H1 (cell line): Measurements from ENCODE around the gene LY6G6C. TPM values are rescaled to one million over a fixed set of nuclear protein-coding genes. Genes with fewer than 3 reads are reported as not detected.
A peak's percentile ranks its signal among the peaks of the same experiment; 100 is the strongest.

Experiments used
- CTCF ChIA-PET: fragments of 300-600 bp; sonication (Branson Sonifier 250); formaldehyde crosslinking; loops from one replicate; lab custom pipeline; 2021; ENCODE audit not compliant: partially characterized antibody; lab: Charles Lee
- POLR2A ChIA-PET: fragments of 300-600 bp; sonication (Branson Sonifier 250); formaldehyde crosslinking; loops from one replicate; lab custom pipeline; 2021; ENCODE audit warnings: inconsistent platforms; ENCODE audit not compliant: partially characterized antibody; lab: Charles Lee
- DNase-seq, 2 experiments: peaks; one replicate each; pipeline versions ENCODE4 v3.0.0 to v3.0.0-alpha.2; 2010 to 2022; ENCODE audit warnings: low spot score in 2 of 2, low read depth in 1 of 2, mixed read lengths in 1 of 2
- FAIRE-seq: peaks from 2 replicates; lab custom pipeline; 2011; peaks lifted over from hg19 to GRCh38; lab: Jason Lieb, UNC
- H2AFZ ChIP-seq: 2 replicates; pipeline ENCODE4 v1.8.1; 2012; ENCODE audit warnings: low read length, inconsistent platforms
- H2AK5ac ChIP-seq: 2 replicates; pipeline ENCODE4 v1.6.1; 2013; ENCODE audit warnings: low read depth, low read length
- H2BK120ac ChIP-seq: replicated peaks from 2 replicates; pipeline ENCODE3; 2013; ENCODE audit warnings: low read depth, low read length, inconsistent platforms
- H2BK12ac ChIP-seq: 2 replicates; pipeline ENCODE4 v1.6.1; 2013; ENCODE audit warnings: low read depth, low read length
- H2BK15ac ChIP-seq: 2 replicates; pipeline ENCODE4 v1.6.1; 2013; ENCODE audit warnings: low read length
- H2BK20ac ChIP-seq: 2 replicates; pipeline ENCODE4 v1.6.1; 2013; ENCODE audit warnings: low read length
- H2BK5ac ChIP-seq: 2 replicates; pipeline ENCODE4 v1.6.1; 2013; ENCODE audit warnings: low read depth, low read length
- H3K14ac ChIP-seq: 2 replicates; pipeline ENCODE4 v1.6.1; 2013; ENCODE audit warnings: inconsistent platforms; ENCODE audit not compliant: insufficient read length
- H3K18ac ChIP-seq: 2 replicates; pipeline ENCODE4 v1.6.1; 2013; ENCODE audit warnings: low read length; ENCODE audit errors: extremely low read depth
- H3K23ac ChIP-seq: 2 replicates; pipeline ENCODE4 v1.6.1; 2013; ENCODE audit warnings: inconsistent platforms; ENCODE audit not compliant: insufficient read length
- H3K23me2 ChIP-seq: 2 replicates; pipeline ENCODE4 v1.6.1; 2013; ENCODE audit warnings: low read depth, low read length
- H3K27ac ChIP-seq: 2 replicates; pipeline ENCODE4 v1.6.1; 2011; ENCODE audit warnings: low read depth, low read length, inconsistent platforms
- H3K27me3 ChIP-seq, 4 experiments: replicated peaks in 1 of 4; 1 replicate in 1 of 4; 2 replicates in 3 of 4; pipeline versions ENCODE4 v1.6.1 to v1.8.1; 2011 to 2013; ENCODE audit warnings: low read length in 3 of 4, mild to moderate bottlenecking in 3 of 4, inconsistent platforms in 2 of 4, mixed read lengths in 2 of 4, moderate library complexity in 1 of 4; ENCODE audit not compliant: control insufficient read depth in 3 of 4, insufficient read depth in 3 of 4; ENCODE audit errors: extremely low read depth in 1 of 4
- H3K36me3 ChIP-seq, 4 experiments: 2 replicates each; pipeline versions ENCODE4 v1.6.1 to v1.8.1; 2011 to 2013; ENCODE audit warnings: mild to moderate bottlenecking in 4 of 4, low read length in 3 of 4, moderate library complexity in 2 of 4, control low read depth in 1 of 4, inconsistent platforms in 1 of 4; ENCODE audit not compliant: insufficient read depth in 4 of 4, control insufficient read depth in 2 of 4
- H3K4ac ChIP-seq: replicated peaks from 2 replicates; pipeline ENCODE3; 2013; ENCODE audit warnings: low read length, low read depth, mixed read lengths, inconsistent platforms; ENCODE audit not compliant: insufficient read length
- H3K4me1 ChIP-seq, 4 experiments: replicated peaks in 1 of 4; 1 replicate in 1 of 4; 2 replicates in 3 of 4; pipeline versions ENCODE4 v1.6.1 to v1.8.1; 2011 to 2013; ENCODE audit warnings: low read length in 3 of 4, inconsistent platforms in 2 of 4, mixed read lengths in 1 of 4; ENCODE audit not compliant: insufficient read depth in 4 of 4, control insufficient read depth in 3 of 4
- H3K4me2 ChIP-seq, 2 experiments: 2 replicates each; pipeline versions ENCODE4 v1.6.1 to v1.8.1; 2011 to 2013; ENCODE audit warnings: low read depth in 2 of 2, low read length in 2 of 2, control low read depth in 1 of 2, inconsistent platforms in 1 of 2, mild to moderate bottlenecking in 1 of 2; ENCODE audit not compliant: insufficient read depth in 1 of 2
- H3K4me3 ChIP-seq, 4 experiments: fragments of 200-600, 300-600 bp in 1 of 4; sonication (generic), shearing (Covaris generic), sonication (Bioruptor Twin) in 1 of 4; 2 replicates each; pipeline versions ENCODE4 v1.5.1 to v1.8.1; 2011 to 2016; ENCODE audit warnings: low read length in 4 of 4, low read depth in 3 of 4, control low read depth in 2 of 4, inconsistent platforms in 2 of 4, mild to moderate bottlenecking in 2 of 4, mixed read lengths in 1 of 4, moderate library complexity in 1 of 4; ENCODE audit not compliant: insufficient read depth in 2 of 4; ENCODE audit errors: extremely low read depth in 1 of 4
- H3K56ac ChIP-seq: replicated peaks from 2 replicates; pipeline ENCODE3; 2013; ENCODE audit warnings: low read depth, mild to moderate bottlenecking, mixed read lengths, low read length, inconsistent platforms; ENCODE audit not compliant: insufficient read length
- H3K79me1 ChIP-seq: 2 replicates; pipeline ENCODE4 v1.6.1; 2013; ENCODE audit warnings: low read depth, low read length, control low read depth
- H3K79me2 ChIP-seq, 2 experiments: 2 replicates each; pipeline versions ENCODE4 v1.6.1 to v1.8.1; 2012 to 2013; ENCODE audit warnings: low read length in 2 of 2, mild to moderate bottlenecking in 2 of 2, inconsistent platforms in 1 of 2; ENCODE audit not compliant: insufficient read depth in 2 of 2, control insufficient read depth in 1 of 2
- H3K9ac ChIP-seq, 4 experiments: replicated peaks in 1 of 4; 1 replicate in 1 of 4; 2 replicates in 3 of 4; pipeline versions ENCODE4 v1.6.1 to v1.8.1; 2011 to 2013; ENCODE audit warnings: low read depth in 3 of 4, low read length in 3 of 4, control low read depth in 2 of 4, mild to moderate bottlenecking in 2 of 4, moderate library complexity in 2 of 4, inconsistent platforms in 1 of 4; ENCODE audit errors: extremely low read depth in 1 of 4
- H3K9me3 ChIP-seq, 2 experiments: 2 replicates each; pipeline versions ENCODE4 v1.6.1 to v1.8.1; 2012 to 2013; ENCODE audit warnings: mild to moderate bottlenecking in 2 of 2, moderate library complexity in 2 of 2, control low read depth in 1 of 2, inconsistent platforms in 1 of 2, low read depth in 1 of 2, low read length in 1 of 2, mixed read lengths in 1 of 2; ENCODE audit not compliant: insufficient read depth in 2 of 2
- H4K20me1 ChIP-seq, 2 experiments: replicated peaks in 1 of 2; 2 replicates each; pipeline versions ENCODE3 to v1.8.1; 2011 to 2013; ENCODE audit warnings: inconsistent platforms in 2 of 2, low read length in 2 of 2, mild to moderate bottlenecking in 1 of 2; ENCODE audit not compliant: insufficient read depth in 2 of 2, control insufficient read depth in 1 of 2
- H4K5ac ChIP-seq: 2 replicates; pipeline ENCODE4 v1.6.1; 2013; ENCODE audit warnings: low read length, low read depth, mixed read lengths, inconsistent platforms; ENCODE audit not compliant: insufficient read length
- H4K8ac ChIP-seq: 2 replicates; pipeline ENCODE4 v1.8.0; 2013; ENCODE audit warnings: mild to moderate bottlenecking, moderate library complexity, low read length, inconsistent platforms; ENCODE audit not compliant: insufficient read depth; ENCODE audit errors: extremely low read depth
- H4K91ac ChIP-seq: replicated peaks from 2 replicates; pipeline ENCODE3; 2013; ENCODE audit warnings: low read length, mixed read lengths, inconsistent platforms; ENCODE audit not compliant: insufficient read length
- E2F6 ChIP-seq: IDR thresholded peaks from 2 replicates; pipeline ENCODE4 v1.6.1; 2012; ENCODE audit warnings: inconsistent platforms
- WGBS, 2 experiments: shearing (Covaris generic) in 1 of 2; methylation state at CpG; one replicate each; pipeline versions ENCODE4 v1.1.6 to v1.1.7; 2013 to 2015; ENCODE audit warnings: low lambda C conversion rate in 2 of 2, mixed read lengths in 2 of 2, inconsistent platforms in 1 of 2, low coverage in 1 of 2, missing lambda C conversion rate in 1 of 2; ENCODE audit not compliant: insufficient replicate concordance in 2 of 2, insufficient coverage in 1 of 2, insufficient read length in 1 of 2; ENCODE audit errors: extremely low coverage in 1 of 2, missing lambda C conversion rate in 1 of 2; 5-methylcytosine and 5-hydroxymethylcytosine counted together
- polyA plus RNA-seq, 7 experiments: library from polyadenylated mRNA; depleted of rRNA in 3 of 7; stranded (reverse) in 5 of 7; unstranded in 2 of 7; fragments of >200 nt in 5 of 7; fragments of 200-250 nt in 2 of 7; gene quantifications; 1 replicate in 5 of 7; 2 replicates in 1 of 7; 4 replicates in 1 of 7; pipeline versions ENCODE4 v1.2.1 to v1.2.3, GENCODE V29; 2011 to 2013; ENCODE audit warnings: missing spikeins in 2 of 7, mixed read lengths in 2 of 7
- total RNA-seq: library from RNA; stranded (reverse); fragmentation: NEBNext Ultra II Directional; extraction: Animal tissue kit (Norgen Biotek cat#: 25700); gene quantifications from 2 replicates; pipeline ENCODE4 v1.2.1, GENCODE V29; 2021

The LY6G6C gene
- total and polyA plus RNA-seq, 2 of the 8 experiments (the other 6 are each of a cell fraction or from before 2014, with no cell fraction given): 0.23 TPM; not detected in 1

DNA sequence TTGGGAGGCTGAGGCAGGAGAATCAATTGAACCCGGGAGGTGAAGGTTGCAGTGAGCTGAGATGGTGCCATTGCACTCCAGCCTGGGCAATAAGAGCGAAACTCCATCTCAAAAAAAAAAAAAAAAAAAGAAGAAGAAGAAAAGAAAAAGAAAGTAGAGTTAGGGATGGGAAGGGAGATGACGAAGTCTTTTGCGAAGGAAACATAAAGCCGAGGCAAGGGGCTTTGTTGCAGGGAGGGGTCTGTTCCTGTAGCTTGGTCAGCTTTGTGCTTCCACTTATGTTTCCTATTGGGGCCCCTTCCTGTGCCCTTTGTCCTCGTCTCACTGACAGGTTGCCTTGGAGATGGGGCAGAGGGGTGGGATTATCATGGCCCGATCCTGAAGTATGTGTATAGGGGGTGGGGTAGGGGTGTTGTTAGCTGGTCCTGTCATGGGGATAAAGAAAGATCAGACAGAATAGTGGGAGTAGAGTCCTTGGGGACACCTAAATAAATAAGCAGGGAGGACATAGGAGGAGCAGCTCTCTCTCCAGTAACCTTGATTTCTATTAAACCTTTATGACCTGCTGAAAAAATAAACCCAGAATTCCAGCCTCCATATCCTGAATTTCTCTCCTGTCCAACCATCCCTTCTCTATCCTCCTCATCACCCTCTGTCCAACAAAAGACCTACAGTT is 15.9 kb upstream of the LY6G6C start:
- Histone ChIP-seq H2BK120ac (peak overlapping the region; percentile 10), H3K23me2 (peaks cover 20% of the 10 kb centered on the region), H3K79me1 (peaks cover 8% of the 10 kb centered on the region; the same call in 1 of the 2 replicates), H2AFZ (0 out of 2 replicates have a peak overlapping the region, but pooled peaks have one; percentile 86), H3K27ac (0 out of 2 replicates have a peak overlapping the region, but pooled peaks have one; percentile 31), H4K8ac (no peak overlapping the region), H4K91ac (peak overlapping the region; percentile 67), H3K18ac (no peak overlapping the region; the same call in 1 of the 2 replicates), H3K23ac (no peak overlapping the region), H3K79me2 (peaks cover 0 to 26% of the 10 kb centered on the region in 2 experiments; a peak in 2 of 4 replicates), H4K5ac (no peak overlapping the region), H2BK20ac (no peak overlapping the region), H2BK5ac (no peak overlapping the region), H3K56ac (peak overlapping the region; percentile 5), H2AK5ac (no peak overlapping the region), H3K14ac (no peak overlapping the region), H3K27me3 (no peaks in the 10 kb centered on the region), H3K4ac (no peak overlapping the region), H3K4me3 (peak overlapping the region in 1 of 4 experiments; percentile 82; a peak in 3 of 8 replicates), H2BK12ac (0 out of 2 replicates have a peak overlapping the region, but pooled peaks have one; percentile 98), H3K9me3 (no peaks in the 10 kb centered on the region; a peak in 1 of 4 replicates), H3K9ac (no peak overlapping the region), H4K20me1 (peaks cover 4% of the 10 kb centered on the region in 2 experiments), H3K4me2 (peak overlapping the region; percentile 52 to 99; a peak in 3 of 4 replicates), H2BK15ac (no peak overlapping the region), H3K36me3 (peaks cover 7 to 23% (median 11%) of the 10 kb centered on the region in 4 experiments), H3K4me1 (peaks cover 23 to 29% (median 25%) of the 10 kb centered on the region in 4 experiments)
- ChIA-PET POLR2A (interaction anchor here (0.8 to 8.7 kb wide), 17 partner anchors 7 to 196 kb away, joined by 3 to 73 read pairs (median 9); partner anchors contain the start of genes ABHD16A, BAG6, DDAH2 and DDX39B), CTCF (interaction anchor here (0.6 to 5.9 kb wide), 27 partner anchors 9 to 381 kb away, joined by 3 to 52 read pairs (median 4); partner anchors contain the start of genes APOM, DDAH2, HSPA1B and LY6G6D)
- DNase-seq: peak in 1 of 2 experiments; percentile 49
- no peak for FAIRE-seq
- 63 to 100% methylated on average over 2 to 6 of the region's 7 CpGs for WGBS, 2 experiments
- no peak for TF ChIP-seq E2F6
